Activated T-helper 2 cell treated with anti-CD3 and anti-CD28 coated beads, Interferon-gamma antibody, Interleukin-2, Interleukin-4, amounts not matched to agents 10 μg/mL and 5 μg/mL and 100 μg/mL, durations not matched to agents 14 hours and 24 hours and 36 hours (primary cell): ENCODE measurements around the gene C3orf20. TPM values are rescaled to one million over a fixed set of nuclear protein-coding genes. Genes with fewer than 3 reads are reported as not detected.
"Not testable (repeated sequence)": the region's sequence is repeated elsewhere in the genome, so short reads cannot be mapped to it uniquely, and the experiment has no call there.

Experiments used
- DNase-seq: peaks from one replicate; pipeline ENCODE4 v3.0.0; 2021; ENCODE audit warnings: low spot score
- H3K27ac Mint-ChIP-seq: one replicate; pipeline ENCODE4 v1.8.0; 2021; ENCODE audit warnings: mixed read lengths
- H3K27me3 Mint-ChIP-seq: one replicate; pipeline ENCODE4 v1.8.0; 2021; ENCODE audit warnings: low read depth, mixed read lengths
- H3K36me3 Mint-ChIP-seq: one replicate; pipeline ENCODE4 v1.8.0; 2021; ENCODE audit warnings: low read depth, mixed read lengths
- H3K4me1 Mint-ChIP-seq: one replicate; pipeline ENCODE4 v1.8.0; 2021; ENCODE audit warnings: low read depth, mixed read lengths
- H3K4me3 Mint-ChIP-seq: one replicate; pipeline ENCODE4 v1.8.0; 2021; ENCODE audit warnings: low read depth, mild to moderate bottlenecking, moderate library complexity, mixed read lengths
- H3K9me3 Mint-ChIP-seq: one replicate; pipeline ENCODE4 v1.8.0; 2021; ENCODE audit warnings: mixed read lengths
- intact Hi-C: fragments of 100-400 bp; cut with micrococcal nuclease; formaldehyde crosslinking; loops from one replicate; pipeline ENCODE4 v1.15.1; 2023
- total RNA-seq: library from RNA; stranded (reverse); gene quantifications from 2 replicates; pipeline ENCODE4 v1.2.3, GENCODE V29; 2022

The C3orf20 gene
- total RNA-seq, 1 donor from 2014 or later: 0.07 TPM

DNA sequence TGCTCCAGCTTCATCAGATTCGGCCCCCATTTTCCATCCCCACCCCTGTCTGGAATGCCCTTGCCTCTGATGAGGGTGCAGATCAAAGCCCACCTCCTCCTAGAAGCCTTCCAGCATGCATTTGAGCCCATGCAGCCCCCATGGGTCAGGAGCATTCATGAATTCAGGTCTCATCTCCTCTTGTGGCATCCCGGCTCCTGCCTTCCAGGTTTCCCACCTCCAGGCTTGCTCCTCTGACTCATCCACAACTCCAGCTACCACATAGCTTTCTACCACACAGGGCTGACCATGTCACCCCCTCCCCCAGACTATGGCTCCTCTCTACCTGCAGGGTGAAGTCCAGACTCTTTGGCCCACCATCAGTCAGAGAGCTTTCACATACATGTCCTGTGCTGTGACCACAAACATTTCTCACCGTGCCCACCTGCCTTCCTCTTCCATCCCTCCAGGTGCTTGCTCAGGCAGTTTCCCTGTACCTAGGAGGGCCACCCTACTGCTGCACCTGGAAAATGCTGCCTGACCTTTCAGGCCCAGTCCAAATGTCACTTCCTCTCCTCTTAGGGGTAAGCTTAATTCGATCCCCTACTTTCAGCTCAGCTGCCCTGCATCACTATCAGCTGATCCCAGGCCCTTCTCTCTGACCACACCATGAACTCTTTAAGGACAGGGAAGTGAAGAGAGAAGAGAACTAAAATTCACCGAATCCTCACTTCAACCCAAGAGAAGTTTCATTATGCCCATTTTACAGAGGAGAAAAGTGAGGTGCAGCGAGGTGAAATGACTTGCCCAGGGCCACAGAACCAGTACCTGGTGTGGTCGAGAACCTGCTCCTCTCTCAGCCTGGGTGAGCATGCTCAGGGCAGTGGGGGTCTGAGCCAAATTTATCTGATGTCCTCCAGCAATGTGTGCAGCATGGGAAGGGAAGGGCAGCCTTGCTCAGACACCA lies 130.2 kb downstream of the C3orf20 start:
- intact Hi-C loops: no loop called here

DNA sequence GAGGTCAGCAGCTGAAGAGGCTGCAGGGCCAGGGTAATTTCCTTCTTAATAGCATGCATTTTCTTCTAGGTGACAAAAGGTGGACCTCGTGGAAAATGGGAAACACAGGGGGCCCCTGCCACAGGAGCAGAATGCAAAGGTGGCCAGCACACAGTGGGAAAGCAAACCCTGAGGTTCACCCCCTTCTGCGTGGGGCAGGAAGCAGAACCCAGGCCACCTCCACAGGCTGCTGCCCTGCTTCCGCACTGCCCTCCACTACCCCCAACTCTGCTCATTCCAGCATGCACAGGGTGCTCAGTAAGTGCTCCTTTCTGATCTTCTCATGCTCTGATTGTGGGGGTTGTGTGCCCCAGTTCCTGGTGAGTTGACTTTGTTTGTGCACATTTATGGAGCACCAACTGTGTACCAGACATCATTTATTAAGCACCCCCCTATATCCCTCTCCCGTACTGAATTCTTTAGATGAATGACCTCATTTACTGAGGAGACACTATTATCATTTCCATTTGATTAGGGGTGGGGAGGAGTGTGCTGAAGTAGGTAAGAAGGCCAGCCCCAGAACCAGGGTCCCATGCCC lies 131.1 kb downstream of the C3orf20 start:
- Mint-ChIP-seq H3K4me1 (peaks cover 7% of the 10 kb centered on the region), H3K9me3 (no peaks in the 10 kb centered on the region), H3K27me3 (peaks cover 43% of the 10 kb centered on the region), H3K27ac (no peak overlapping the region), H3K36me3 (no peaks in the 10 kb centered on the region), H3K4me3 (no peak overlapping the region)
- DNase-seq: no peak
- intact Hi-C loops: no loop called here

More for the DNA sequence above, 130.2 kb downstream of the C3orf20 start:
- H3K36me3 Mint-ChIP-seq: no peaks in the 10 kb centered on the region
- no peak overlapping the region for H3K27ac Mint-ChIP-seq
- H3K4me3 Mint-ChIP-seq: no peak overlapping the region
- H3K4me1 Mint-ChIP-seq: peaks cover 7% of the 10 kb centered on the region
- no peak for DNase-seq
- peaks cover 41% of the 10 kb centered on the region for H3K27me3 Mint-ChIP-seq
- no peaks in the 10 kb centered on the region for H3K9me3 Mint-ChIP-seq

DNA sequence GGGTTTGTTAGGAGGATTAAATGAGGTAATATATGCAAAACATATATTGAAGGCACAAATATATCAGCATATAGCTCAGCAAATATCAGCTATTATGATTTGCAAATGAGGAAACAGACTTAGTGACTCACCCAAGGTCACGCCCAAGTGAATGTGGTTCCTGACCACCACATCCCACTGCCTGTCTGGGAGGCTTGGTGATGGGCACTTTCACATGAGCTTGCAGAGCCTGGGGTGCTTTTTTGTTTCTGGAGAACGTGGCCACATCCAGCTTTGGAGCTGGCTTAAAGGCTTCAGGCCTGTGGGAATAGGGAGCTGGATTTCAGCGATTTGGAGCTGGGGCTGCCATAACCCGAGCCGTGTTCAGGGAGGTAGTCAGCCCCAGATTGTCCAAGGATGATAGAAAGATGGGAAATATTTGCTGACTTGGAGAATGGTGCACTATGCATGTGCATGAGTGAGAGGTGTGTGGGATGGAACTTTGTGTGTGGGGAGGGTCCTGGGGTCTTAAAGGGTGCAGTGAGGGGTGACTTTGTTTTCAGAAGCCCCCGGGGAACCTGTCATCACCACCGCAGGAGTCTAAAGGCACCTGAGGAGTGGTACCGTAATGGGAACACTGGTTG lies 131.8 kb downstream of the C3orf20 start:
- H3K36me3 Mint-ChIP-seq: no peaks in the 10 kb centered on the region
- intact Hi-C loops: no loop called here
- peaks cover 7% of the 10 kb centered on the region for H3K4me1 Mint-ChIP-seq
- peaks cover 50% of the 10 kb centered on the region for H3K27me3 Mint-ChIP-seq
- H3K9me3 Mint-ChIP-seq: no peaks in the 10 kb centered on the region
- no peak for DNase-seq
- H3K27ac Mint-ChIP-seq: no peak overlapping the region
- no peak overlapping the region for H3K4me3 Mint-ChIP-seq

DNA sequence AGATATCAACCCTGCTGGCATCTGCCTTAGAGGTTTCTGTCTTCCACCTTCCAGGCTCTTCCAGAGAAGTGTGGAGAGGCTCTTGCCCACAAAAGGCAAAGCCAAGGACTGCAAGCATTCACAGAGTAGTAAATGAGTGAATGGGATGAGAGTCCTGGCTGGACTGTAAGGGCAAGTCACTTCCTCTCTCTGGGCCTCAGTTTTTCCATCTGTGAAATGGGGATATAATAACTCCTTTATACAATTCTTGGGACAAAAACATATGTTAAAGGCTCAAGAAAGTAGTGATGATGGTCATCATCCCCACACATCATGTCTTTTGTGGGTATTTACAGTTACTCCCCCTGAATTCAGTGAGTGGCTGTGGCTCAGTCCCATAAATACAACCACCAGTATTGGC lies 133.1 kb downstream of the C3orf20 start:
- H3K4me1 Mint-ChIP-seq: peaks cover 7% of the 10 kb centered on the region
- peaks cover 63% of the 10 kb centered on the region for H3K27me3 Mint-ChIP-seq
- H3K9me3 Mint-ChIP-seq: no peaks in the 10 kb centered on the region
- H3K36me3 Mint-ChIP-seq: no peaks in the 10 kb centered on the region
- intact Hi-C loops: no loop called here
- H3K27ac Mint-ChIP-seq: no peak overlapping the region
- no peak for DNase-seq
- no peak overlapping the region for H3K4me3 Mint-ChIP-seq

DNA sequence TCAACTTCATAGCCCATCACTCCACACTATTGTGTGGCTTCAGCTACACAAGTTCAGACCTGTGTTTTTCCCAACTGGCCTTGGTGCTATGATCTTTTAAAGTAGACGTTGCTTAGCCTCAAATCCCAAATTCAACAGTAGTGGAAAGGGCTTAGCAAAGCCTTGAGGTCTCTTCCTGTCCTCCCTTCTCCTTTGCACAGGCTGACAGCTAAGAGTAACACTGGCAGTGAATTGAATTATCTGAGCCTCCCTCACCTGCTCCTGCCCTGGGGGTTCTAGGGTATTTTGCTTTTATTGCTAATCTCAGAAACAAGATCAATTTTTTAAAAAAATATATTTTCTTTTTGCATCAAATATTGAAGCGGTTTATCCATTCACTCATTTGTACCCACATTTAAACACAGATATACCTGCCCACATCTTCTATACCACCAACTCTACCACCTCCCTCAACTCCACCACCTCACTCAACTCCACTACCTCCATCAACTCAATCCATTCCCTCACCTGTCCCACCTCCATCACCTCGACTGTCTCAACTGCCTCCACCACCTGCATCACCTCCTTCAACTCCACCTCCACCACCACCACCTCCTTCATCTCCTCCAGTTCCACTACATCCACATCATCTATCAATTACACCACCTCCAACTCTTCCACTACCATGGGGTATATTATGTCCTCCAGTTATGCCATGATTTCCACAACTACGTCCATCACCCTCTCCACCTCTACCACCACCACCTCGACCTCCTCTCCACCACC lies 133.7 kb downstream of the C3orf20 start:
- no peak overlapping the region for H3K27ac Mint-ChIP-seq
- H3K36me3 Mint-ChIP-seq: no peaks in the 10 kb centered on the region
- no peaks in the 10 kb centered on the region for H3K9me3 Mint-ChIP-seq
- intact Hi-C loops: no loop called here
- H3K4me3 Mint-ChIP-seq: no peak overlapping the region
- no peak for DNase-seq
- peaks cover 7% of the 10 kb centered on the region for H3K4me1 Mint-ChIP-seq
- peaks cover 66% of the 10 kb centered on the region for H3K27me3 Mint-ChIP-seq

DNA sequence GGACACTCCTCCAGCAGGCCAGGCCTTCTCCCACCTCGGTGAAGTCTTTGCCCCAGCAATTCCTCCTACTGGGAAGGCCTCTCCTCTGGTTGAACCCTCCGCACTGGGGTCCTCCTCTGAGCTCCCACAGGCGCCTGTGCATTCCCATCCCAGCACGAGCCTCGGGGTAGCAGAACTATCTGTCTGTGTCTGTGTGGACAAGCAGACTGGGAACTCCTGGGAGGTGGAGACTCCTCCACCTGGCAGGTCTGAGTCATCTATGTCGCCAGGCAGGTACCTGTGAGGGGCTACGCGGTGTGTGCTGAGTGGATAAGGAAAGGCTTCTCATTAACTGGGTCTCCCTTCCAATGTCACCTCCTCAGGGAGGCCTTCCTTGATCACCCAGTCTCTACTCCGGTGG lies 134.7 kb downstream of the C3orf20 start:
- peaks cover 74% of the 10 kb centered on the region for H3K27me3 Mint-ChIP-seq
- H3K36me3 Mint-ChIP-seq, H3K4me1 Mint-ChIP-seq, H3K4me3 Mint-ChIP-seq, DNase-seq, H3K9me3 Mint-ChIP-seq, H3K27ac Mint-ChIP-seq, intact Hi-C loops: not testable (repeated sequence)

DNA sequence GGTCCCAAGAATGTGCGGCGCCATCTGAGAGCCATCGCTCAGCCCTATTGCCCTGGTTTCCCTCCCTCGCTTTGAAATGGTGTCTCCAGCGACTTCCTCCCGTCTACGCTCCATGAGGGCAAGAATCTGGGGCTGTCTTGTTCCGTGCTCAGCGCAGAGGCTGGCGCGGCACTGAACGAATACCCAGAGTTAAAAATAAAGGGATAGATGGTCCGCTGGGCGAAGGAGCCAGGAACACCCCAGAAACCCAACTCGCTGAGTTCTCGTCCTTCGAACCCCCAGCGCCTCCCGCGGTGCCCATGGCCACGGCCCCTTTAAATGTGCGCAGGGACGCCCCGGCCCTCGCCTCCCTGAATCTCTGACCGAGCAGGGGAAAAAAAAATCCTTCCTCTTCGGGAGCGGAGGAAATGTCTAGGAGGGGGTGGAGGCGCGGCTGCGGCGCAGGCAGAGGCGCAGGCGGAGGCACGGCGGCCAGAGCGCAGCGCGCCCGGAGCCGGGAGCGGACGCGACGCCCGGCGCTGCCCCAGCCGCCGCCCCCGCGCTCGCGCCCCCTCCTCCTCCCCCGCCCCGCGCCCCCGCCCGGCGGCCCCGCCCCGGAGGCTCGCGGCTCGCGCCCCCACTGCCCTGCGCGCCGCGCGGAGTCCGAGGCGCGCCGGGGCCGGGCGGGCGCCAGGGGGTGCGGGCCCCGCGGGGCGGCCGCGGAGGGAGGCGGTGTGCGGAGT lies 135.3 kb downstream of the C3orf20 start:
- H3K27me3 Mint-ChIP-seq: peaks cover 75% of the 10 kb centered on the region
- no peaks in the 10 kb centered on the region for H3K36me3 Mint-ChIP-seq
- no peaks in the 10 kb centered on the region for H3K9me3 Mint-ChIP-seq
- H3K4me1 Mint-ChIP-seq: peaks cover 4% of the 10 kb centered on the region
- H3K4me3 Mint-ChIP-seq: no peak overlapping the region
- no peak for DNase-seq
- no peak overlapping the region for H3K27ac Mint-ChIP-seq
- intact Hi-C loops: no loop called here

DNA sequence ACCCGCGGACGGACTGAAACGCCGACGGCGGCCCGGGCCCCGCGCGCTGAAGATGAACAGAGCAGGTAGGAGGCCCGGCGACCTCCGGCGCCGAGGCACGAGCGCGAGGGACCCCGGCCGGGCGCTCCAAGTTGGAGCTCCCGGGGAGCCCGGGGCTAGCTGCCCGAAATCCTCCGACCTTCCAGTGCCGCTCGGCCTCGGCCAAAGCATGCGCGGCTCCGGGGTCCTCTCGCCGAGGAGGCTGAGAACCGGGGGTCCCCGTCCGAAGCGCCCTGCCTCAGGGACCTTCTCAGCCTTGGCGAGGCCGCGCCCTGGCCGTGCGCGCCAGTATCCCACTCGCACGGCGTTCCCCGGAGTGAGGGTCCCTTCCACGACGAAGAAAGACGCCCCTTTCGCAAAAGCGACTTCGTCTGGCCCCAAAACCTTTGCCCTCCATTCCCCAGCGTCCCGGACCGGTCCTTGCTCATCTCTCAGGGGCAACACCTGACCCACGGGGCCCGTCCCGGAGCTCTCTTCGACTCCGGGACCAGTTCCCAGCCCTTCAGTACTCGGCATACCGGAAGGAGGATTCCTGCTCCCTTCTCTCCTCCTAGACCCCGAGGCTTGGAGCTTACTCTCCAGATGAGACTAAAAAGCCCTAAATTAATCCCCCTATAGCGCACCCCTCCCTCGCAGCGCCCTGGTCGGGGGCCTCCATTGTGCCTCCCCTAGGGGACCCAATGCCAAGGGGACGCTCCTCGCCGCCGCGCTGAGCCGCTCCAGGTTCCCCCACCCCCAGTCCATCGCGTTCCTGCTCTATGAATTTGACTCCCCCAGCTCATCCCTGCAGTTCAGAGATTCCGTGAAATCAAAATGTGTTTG lies 136.1 kb downstream of the C3orf20 start:
- Mint-ChIP-seq H3K4me1 (peaks cover 3% of the 10 kb centered on the region), H3K4me3 (no peak overlapping the region)

DNA sequence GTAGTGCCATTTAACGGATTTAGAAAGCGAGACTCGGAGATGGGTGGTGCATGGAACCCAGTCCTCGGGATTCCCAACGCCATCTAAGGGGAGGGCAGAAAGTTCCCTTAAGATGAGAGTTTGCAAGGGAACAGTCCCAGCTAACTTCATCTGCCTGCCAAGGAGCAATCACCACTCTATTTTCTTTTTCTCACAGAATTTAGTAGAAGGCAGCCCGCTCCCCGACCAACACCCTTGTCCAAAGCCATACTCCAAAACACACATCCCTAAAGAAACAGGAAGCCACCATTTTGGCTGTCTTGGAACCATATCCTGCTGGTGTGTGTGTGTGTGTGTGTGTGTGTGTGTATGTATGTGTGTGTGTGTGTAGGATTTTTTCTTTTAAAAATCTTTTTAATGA lies 136.7 kb downstream of the C3orf20 start:
- peaks cover 72% of the 10 kb centered on the region for H3K27me3 Mint-ChIP-seq
- no peak overlapping the region for H3K27ac Mint-ChIP-seq
- no peaks in the 10 kb centered on the region for H3K36me3 Mint-ChIP-seq
- no peak for DNase-seq
- no peak overlapping the region for H3K4me3 Mint-ChIP-seq
- H3K4me1 Mint-ChIP-seq: peaks cover 2% of the 10 kb centered on the region
- H3K9me3 Mint-ChIP-seq: no peaks in the 10 kb centered on the region
- intact Hi-C loops: no loop called here

More for the DNA sequence above, 136.1 kb downstream of the C3orf20 start:
- H3K27me3 Mint-ChIP-seq: peaks cover 75% of the 10 kb centered on the region
- H3K27ac Mint-ChIP-seq: no peak overlapping the region
- H3K36me3 Mint-ChIP-seq: no peaks in the 10 kb centered on the region
- intact Hi-C loops: no loop called here
- no peak for DNase-seq
- H3K9me3 Mint-ChIP-seq: no peaks in the 10 kb centered on the region

DNA sequence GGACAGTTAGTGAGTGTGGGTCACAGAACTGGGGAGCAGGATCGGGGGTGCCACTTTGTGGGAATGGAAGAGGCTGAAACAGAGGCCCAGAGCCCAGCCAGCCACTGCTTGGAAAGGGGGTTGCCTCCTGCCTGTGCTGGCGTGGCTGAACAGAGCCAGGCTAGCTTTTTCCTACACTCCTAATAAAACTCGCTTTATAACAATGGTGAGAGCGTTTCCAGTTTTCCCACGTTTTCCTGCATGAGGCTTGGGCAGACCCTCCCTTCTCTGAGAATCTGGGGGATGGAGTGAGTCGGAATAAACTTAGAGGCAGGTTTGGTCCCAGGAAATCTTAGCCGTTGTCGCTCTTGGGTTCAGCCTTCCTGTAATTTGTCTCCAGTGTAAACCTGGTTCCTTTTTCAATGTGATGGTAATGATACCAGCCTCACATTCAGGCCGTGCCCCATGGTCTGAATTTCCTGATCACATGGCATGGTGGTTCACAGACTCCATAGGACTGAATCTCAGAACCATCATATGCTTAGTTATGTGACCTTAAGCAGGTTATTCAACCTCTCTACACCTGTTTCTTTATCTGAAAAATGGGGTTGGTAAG lies 137.4 kb downstream of the C3orf20 start:
- Mint-ChIP-seq H3K4me3 (no peak overlapping the region), H3K36me3 (no peaks in the 10 kb centered on the region), H3K9me3 (no peaks in the 10 kb centered on the region), H3K4me1 (no peaks in the 10 kb centered on the region), H3K27ac (no peak overlapping the region), H3K27me3 (peaks cover 68% of the 10 kb centered on the region)
- DNase-seq: no peak
- intact Hi-C loops: no loop called here

DNA sequence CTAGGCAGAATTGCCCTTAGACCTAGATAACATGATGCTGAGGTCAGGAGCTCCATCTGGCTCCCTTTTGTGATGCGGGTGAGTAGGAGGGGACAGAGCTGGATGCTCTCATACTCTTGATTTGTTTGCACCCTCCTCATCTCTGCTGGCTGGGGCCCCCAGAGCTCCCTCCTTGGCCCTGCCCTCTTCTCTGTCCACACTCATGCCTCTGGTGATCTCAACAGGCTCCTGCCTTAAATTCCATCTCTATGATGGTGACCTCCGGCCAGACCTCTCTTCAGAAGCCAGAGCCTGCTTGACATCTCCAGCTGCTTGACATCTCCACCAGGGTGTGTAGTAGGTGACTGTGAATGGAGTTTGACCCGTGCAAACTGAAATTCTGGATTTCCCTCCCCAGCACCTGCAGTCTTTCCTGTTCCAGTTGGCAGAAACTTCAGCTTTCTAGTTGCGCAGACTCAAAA lies 139.5 kb downstream of the C3orf20 start:
- Mint-ChIP-seq H3K4me1 (no peaks in the 10 kb centered on the region), H3K9me3 (no peaks in the 10 kb centered on the region), H3K36me3 (no peaks in the 10 kb centered on the region), H3K27ac (no peak overlapping the region), H3K27me3 (peaks cover 55% of the 10 kb centered on the region), H3K4me3 (no peak overlapping the region)
- no peak for DNase-seq
- intact Hi-C loops: no loop called here
